ENCODE data around the gene EPS8L1. TPM values are rescaled to one million over a fixed set of nuclear protein-coding genes. Genes with fewer than 3 reads are reported as not detected.
"Not testable (repeated sequence)": the region's sequence is repeated elsewhere in the genome, so short reads cannot be mapped to it uniquely, and the experiment has no call there.

Gene EPS8L1
- total RNA-seq, 3 donors from 2014 or later (not counting 1 experiment from before 2014, with no cell fraction given) = 8.8 to 15.7 (median 10.0) TPM

DNA sequence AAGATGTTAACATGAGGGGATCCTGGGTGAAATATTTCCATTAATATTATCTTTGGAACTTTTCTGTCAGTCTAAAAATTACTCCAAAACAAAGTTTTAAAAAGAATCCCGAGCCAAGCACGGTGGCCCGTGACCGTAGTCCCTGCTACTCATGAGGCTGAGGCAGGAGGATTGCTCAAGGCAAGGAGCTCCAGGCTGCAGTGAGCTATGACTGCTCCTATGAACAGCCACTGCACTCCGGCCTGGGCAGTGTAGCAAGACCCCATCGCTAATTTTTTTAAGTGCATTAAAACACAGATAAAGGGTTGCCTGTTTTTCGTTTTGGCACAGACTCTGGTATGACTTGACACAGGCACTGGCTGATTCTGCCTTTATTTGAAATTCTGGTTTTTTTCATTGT is 44.5 kb upstream of the EPS8L1 start:
- no peaks in the 10 kb centered on the region for H3K27me3 Mint-ChIP-seq (ENCODE audit: low read depth in 2 of 2)
- WGBS (ENCODE audit: insufficient coverage) = 91% methylated on average over 7 of the region's 7 CpGs
- Histone ChIP-seq H3K27me3 (ENCODE audit: control insufficient read depth, insufficient read depth, low read length) (no peaks in the 10 kb centered on the region), H3K4me3 (ENCODE audit: low read length) (no peak overlapping the region), H3K27ac (ENCODE audit: low read length) (no peak overlapping the region), H3K4me1 (ENCODE audit: control insufficient read depth, insufficient read depth, low read length) (peaks cover 9% of the 10 kb centered on the region), H3K9me3 (ENCODE audit: control insufficient read depth, insufficient read depth, low read length) (peaks cover 13% of the 10 kb centered on the region), H3K36me3 (ENCODE audit: control insufficient read depth, insufficient read depth, low read length) (no peaks in the 10 kb centered on the region)
- no peaks in the 10 kb centered on the region for H3K9me3 Mint-ChIP-seq
- H3K36me3 Mint-ChIP-seq = no peaks in the 10 kb centered on the region
- peaks cover 16 to 23% of the 10 kb centered on the region in 2 donors for H3K4me1 Mint-ChIP-seq
- DNase-seq (no peak), ATAC-seq (no peak)
- TF ChIP-seq, protein P1, sequence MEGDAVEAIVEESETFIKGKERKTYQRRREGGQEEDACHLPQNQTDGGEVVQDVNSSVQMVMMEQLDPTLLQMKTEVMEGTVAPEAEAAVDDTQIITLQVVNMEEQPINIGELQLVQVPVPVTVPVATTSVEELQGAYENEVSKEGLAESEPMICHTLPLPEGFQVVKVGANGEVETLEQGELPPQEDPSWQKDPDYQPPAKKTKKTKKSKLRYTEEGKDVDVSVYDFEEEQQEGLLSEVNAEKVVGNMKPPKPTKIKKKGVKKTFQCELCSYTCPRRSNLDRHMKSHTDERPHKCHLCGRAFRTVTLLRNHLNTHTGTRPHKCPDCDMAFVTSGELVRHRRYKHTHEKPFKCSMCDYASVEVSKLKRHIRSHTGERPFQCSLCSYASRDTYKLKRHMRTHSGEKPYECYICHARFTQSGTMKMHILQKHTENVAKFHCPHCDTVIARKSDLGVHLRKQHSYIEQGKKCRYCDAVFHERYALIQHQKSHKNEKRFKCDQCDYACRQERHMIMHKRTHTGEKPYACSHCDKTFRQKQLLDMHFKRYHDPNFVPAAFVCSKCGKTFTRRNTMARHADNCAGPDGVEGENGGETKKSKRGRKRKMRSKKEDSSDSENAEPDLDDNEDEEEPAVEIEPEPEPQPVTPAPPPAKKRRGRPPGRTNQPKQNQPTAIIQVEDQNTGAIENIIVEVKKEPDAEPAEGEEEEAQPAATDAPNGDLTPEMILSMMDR (IDR thresholded peaks at IDR 0.05) = no peak
- H3K4me3 Mint-ChIP-seq = no peak overlapping the region
- intact Hi-C loops (cut with micrococcal nuclease) = no loop called here
- H3K27ac Mint-ChIP-seq = no peak overlapping the region

DNA sequence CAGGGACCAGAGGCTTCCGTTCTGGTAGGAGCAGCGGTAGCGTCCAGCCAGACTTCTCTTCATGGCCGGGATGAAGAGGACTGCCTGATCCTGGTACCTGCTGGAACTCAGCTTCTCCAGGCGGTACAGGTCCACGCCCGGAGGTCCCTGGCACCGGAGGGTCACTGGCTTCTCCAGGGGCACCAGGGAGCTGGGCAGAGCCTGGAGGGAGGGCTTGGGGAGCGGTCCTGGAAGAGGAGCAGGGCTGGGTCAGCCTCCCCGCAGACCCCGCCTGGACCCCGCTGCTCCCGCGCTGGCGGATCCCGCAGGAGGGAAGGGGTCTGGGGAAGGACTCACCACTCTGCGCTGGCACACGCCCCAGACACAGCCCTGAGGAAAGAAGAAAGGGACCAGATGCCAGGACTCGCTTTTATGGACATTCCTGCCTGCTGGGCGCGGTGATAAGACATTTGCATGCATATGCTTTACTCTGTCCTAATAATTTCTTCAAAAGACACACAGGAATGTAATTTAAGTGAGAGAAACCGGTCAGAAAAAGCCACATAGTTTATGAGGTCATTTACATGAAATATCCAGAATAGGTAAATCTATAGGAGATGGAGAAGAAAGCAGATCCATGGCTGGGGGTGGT is 43.4 kb upstream of the EPS8L1 start:
- intact Hi-C loops (cut with micrococcal nuclease) = no loop called here
- 92% methylated on average over 22 of the region's 22 CpGs for WGBS (ENCODE audit: insufficient coverage)
- Histone ChIP-seq H3K4me1 (ENCODE audit: control insufficient read depth, insufficient read depth, low read length) (peaks cover 6% of the 10 kb centered on the region), H3K9me3 (ENCODE audit: control insufficient read depth, insufficient read depth, low read length) (peaks cover 5% of the 10 kb centered on the region), H3K27me3 (ENCODE audit: control insufficient read depth, insufficient read depth, low read length) (no peaks in the 10 kb centered on the region), H3K36me3 (ENCODE audit: control insufficient read depth, insufficient read depth, low read length) (no peaks in the 10 kb centered on the region), H3K4me3 (ENCODE audit: low read length) (no peak overlapping the region), H3K27ac (ENCODE audit: low read length) (no peak overlapping the region)
- no peaks in the 10 kb centered on the region for H3K27me3 Mint-ChIP-seq (ENCODE audit: low read depth in 2 of 2)
- H3K4me3 Mint-ChIP-seq = no peak overlapping the region
- no peak for DNase-seq
- TF ChIP-seq, protein P1 (IDR thresholded peaks at IDR 0.05) = no peak
- no peak overlapping the region for H3K27ac Mint-ChIP-seq
- H3K36me3 Mint-ChIP-seq = no peaks in the 10 kb centered on the region
- H3K9me3 Mint-ChIP-seq = no peaks in the 10 kb centered on the region
- peaks cover 13 to 19% of the 10 kb centered on the region in 2 donors for H3K4me1 Mint-ChIP-seq
- ATAC-seq = no peak

- peaks cover 13 to 14% of the 10 kb centered on the region in 2 donors for H3K4me1 Mint-ChIP-seq
- H3K4me3 ChIP-seq (ENCODE audit: low read length); H3K9me3 Mint-ChIP-seq; H3K36me3 ChIP-seq (ENCODE audit: control insufficient read depth, insufficient read depth, low read length); H3K4me1 ChIP-seq (ENCODE audit: control insufficient read depth, insufficient read depth, low read length); H3K27me3 ChIP-seq (ENCODE audit: control insufficient read depth, insufficient read depth, low read length); ATAC-seq; H3K9me3 ChIP-seq (ENCODE audit: control insufficient read depth, insufficient read depth, low read length); H3K4me3 Mint-ChIP-seq; intact Hi-C loops (cut with micrococcal nuclease); DNase-seq; H3K27ac Mint-ChIP-seq; H3K36me3 Mint-ChIP-seq; H3K27me3 Mint-ChIP-seq (ENCODE audit: low read depth in 2 of 2); H3K27ac ChIP-seq (ENCODE audit: low read length): not testable (repeated sequence)
- whole genome bisulfite sequencing (ENCODE audit: insufficient coverage) = 94% methylated on average over 56 of the region's 70 CpGs
Observed at GRCh38 chr19:55032976-55033643, 42.6 kb upstream of the EPS8L1 start.

GRCh38 chr19:55034751-55035150 is 40.9 kb upstream of the EPS8L1 start:
- Histone ChIP-seq H3K36me3 (ENCODE audit: control insufficient read depth, insufficient read depth, low read length) (no peaks in the 10 kb centered on the region), H3K4me1 (ENCODE audit: control insufficient read depth, insufficient read depth, low read length) (no peaks in the 10 kb centered on the region), H3K27ac (ENCODE audit: low read length) (no peak overlapping the region), H3K4me3 (ENCODE audit: low read length) (no peak overlapping the region), H3K27me3 (ENCODE audit: control insufficient read depth, insufficient read depth, low read length) (no peaks in the 10 kb centered on the region), H3K9me3 (ENCODE audit: control insufficient read depth, insufficient read depth, low read length) (no peaks in the 10 kb centered on the region)
- Mint-ChIP-seq H3K27ac (no peak overlapping the region), H3K4me3 (no peak overlapping the region), H3K27me3 (ENCODE audit: low read depth in 2 of 2) (no peaks in the 10 kb centered on the region), H3K36me3 (no peaks in the 10 kb centered on the region), H3K4me1 (peaks cover 7 to 10% of the 10 kb centered on the region in 2 donors), H3K9me3 (no peaks in the 10 kb centered on the region)
- TF ChIP-seq, protein P1 (IDR thresholded peaks at IDR 0.05) = no peak
- intact Hi-C loops (cut with micrococcal nuclease) = no loop called here
- no peak for ATAC-seq
- DNase-seq = no peak
- 94% methylated on average over 13 of the region's 13 CpGs for WGBS (ENCODE audit: insufficient coverage)

All from natural killer cell (primary cell).